ENCODE data around the gene GPR155.
"Not testable (repeated sequence)": the region's sequence is repeated elsewhere in the genome, so short reads cannot be mapped to it uniquely, and the experiment has no call there.

Gene GPR155

DNA sequence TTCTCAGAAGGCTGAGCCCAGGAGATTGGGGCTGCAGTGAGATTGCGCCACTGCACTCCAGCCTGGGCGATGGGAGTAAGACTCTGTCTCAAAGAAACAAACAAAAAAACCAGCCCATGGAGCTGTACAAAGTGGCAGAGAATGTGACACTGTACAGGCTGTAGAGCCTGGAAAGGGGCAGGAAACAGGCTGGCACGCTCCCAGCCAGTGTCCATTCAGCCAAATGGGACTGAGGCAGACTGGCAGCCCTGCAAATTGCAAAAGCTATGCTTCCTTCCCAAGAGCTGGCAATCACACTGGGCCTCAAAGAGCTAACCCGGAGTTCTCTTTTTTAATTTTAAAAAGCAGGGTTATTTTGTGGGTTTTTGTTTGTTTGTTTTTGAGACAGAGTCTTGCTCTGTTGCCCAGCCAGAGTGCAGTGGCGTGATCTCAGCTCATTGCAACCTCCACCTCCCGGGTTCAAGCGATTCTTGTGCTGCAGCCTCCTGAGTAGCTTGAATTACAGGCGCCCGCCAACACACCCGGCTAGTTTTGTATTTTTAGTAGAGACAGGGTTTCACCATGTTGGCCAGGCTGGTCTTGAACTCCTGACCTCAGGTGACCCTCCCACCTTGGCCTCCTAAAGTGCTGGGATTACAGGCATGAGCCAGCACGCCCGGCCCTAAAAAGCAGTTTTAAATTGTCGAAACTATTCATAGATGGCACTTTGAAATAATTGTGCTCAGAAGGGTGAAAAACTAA lies 48.5 kb downstream of the GPR155 start:
- no peak for DNase-seq (ENCODE audit: low read depth)

DNA sequence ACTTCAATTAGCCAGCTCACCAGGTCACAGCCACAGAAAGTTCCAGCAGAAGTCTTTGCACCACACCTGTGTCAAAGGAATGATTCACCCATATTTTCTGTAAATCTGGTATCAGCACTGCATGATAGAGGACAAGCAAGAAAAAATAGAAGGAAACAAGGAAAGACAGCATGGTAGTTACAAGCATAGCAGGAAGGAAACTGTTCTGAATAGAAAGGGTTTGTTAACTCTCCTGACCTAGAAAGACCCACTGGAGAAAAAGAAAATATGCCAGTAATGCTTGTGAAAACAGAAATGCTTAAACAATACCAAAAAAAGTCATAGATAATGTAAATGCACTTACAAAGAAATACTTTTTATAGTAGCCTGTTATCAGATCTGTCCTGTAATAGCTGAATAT lies 50.5 kb downstream of the GPR155 start:
- no peak for DNase-seq (ENCODE audit: low read depth)

DNA sequence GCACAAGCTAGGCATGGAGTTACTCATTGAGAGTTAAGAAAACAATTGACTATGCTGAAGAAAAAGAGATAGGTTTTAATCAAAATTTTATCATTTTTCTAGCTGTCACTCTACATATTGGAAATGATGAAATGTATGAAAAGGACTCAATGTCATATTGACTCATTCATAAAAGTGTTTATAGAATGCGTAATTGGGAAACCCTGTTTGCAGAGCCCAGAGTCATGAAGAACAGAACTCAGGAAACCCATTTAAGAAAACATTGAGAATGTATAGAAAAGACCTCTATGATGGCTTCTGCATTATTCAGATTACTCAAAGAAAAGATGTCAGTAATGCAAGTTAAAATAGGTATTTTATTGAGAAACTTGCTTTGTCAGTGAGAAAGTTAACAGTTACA lies 54.9 kb downstream of the GPR155 start:
- DNase-seq (ENCODE audit: low read depth) = no peak

GRCh38 chr2:174430066-174430465 lies 56.8 kb downstream of the GPR155 start:
- no peak for DNase-seq (ENCODE audit: low read depth)

GRCh38 chr2:174428214-174428613 lies 58.6 kb downstream of the GPR155 start:
- no peak for DNase-seq (ENCODE audit: low read depth)

DNA sequence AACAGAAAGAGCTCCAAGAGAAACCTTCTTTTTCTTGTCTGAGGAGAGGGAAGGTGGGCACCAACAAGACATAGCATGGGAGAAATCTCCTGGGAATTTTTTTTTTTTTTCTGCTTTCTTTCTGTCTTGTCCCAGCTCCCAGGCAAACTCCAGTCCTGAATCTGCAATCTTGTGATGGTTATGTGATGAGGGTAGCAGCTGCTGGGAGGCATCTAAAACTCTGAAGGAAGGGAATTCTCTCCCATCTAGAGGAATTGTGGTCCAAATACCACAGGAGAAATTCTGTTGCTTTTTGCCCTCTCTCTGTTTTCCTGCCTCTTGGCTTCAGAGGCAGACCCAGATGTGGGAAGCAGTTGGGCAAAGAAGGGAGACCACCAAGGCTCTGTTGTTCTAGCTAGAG lies 74.6 kb downstream of the GPR155 start:
- DNase-seq (ENCODE audit: low read depth) = no peak

GRCh38 chr2:174410039-174410438 lies 76.8 kb downstream of the GPR155 start:
- DNase-seq (ENCODE audit: low read depth) = not testable (repeated sequence)

- DNase-seq (ENCODE audit: low read depth) = no peak
Measured at GRCh38 chr2:174403628-174404027, 83.2 kb downstream of the GPR155 start.

- no peak for DNase-seq (ENCODE audit: low read depth)
Measured at GRCh38 chr2:174400853-174401252, 86.0 kb downstream of the GPR155 start.

GRCh38 chr2:174399171-174399570 lies 87.7 kb downstream of the GPR155 start:
- no peak for DNase-seq (ENCODE audit: low read depth)

DNA sequence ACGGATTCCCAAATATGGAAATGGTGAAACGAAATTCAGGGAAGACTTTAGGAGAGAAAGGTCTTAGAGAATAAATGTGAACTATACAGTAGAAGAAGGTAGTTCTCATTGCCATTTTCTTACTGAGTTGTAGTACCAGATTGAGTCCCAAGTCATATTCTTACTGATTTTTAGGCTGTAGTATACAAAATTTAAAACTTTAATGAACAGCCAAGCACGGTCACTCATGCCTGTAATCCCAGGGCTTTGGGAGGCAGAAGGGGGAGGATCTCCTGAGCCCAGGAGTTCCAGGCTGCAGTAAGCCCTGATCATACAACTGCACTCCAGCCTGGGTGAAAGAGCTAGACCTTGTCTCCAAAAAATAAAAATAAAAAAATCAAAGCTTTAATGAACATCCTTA lies 89.1 kb downstream of the GPR155 start:
- no peak for DNase-seq (ENCODE audit: low read depth)

GRCh38 chr2:174395969-174396630 lies 90.7 kb downstream of the GPR155 start:
- DNase-seq (ENCODE audit: low read depth) = no peak

GRCh38 chr2:174395284-174395968 lies 91.4 kb downstream of the GPR155 start, which contains the start of gene SCRN3:
Gene SCRN3 (plus strand): TSS chr2:174395730. CDS start chr2:174398284, 2,554 bp downstream.
- peak; percentile 61 for DNase-seq (ENCODE audit: low read depth)

- no peak for DNase-seq (ENCODE audit: low read depth)
Measured at GRCh38 chr2:174392706-174393105, 94.1 kb downstream of the GPR155 start.

- DNase-seq (ENCODE audit: low read depth) = not testable (repeated sequence)
Measured at GRCh38 chr2:174390303-174390702, 96.5 kb downstream of the GPR155 start.

DNA sequence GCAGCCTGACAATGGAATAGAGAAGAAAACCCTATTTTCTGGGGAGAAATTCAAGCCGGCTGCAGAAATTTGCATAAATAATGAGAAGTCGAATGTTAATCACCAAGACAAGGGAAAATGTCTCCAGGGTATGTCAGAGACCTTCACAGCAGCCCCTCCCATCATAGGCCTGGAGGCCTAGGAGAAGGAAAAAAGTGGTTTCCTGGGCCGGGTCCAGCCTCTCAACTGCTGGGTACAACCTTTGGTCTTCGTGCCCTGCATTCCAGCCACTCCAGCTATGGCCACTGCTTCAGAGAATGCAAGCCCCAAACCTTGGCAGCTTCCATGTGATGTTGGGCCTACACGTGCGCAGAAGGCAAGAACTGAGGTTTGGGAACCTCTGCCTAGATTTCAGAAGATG lies 97.3 kb downstream of the GPR155 start:
- DNase-seq (ENCODE audit: low read depth) = no peak

- DNase-seq (ENCODE audit: low read depth) = not testable (repeated sequence)
Measured at GRCh38 chr2:174388706-174389105, 98.1 kb downstream of the GPR155 start.

DNA sequence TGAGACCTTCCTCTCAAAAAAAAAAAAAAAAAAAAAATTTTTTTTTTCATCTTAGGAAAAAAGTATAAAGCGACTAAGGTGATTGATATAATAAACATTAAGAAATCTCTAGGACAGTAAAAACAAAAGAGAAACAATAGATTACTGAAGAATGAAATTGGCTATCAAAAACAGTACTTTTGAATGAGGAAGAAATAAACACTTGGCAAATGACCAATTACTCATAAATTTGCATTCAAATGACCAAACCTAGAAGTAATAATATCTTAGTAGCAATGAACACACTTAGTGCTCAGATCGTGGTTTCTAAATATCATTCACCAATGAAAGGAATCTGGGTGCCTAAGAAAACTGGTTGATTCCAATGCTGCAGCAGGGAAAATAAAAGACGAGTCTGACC lies 101.6 kb downstream of the GPR155 start:
- DNase-seq (ENCODE audit: low read depth) = no peak

GRCh38 chr2:174383796-174384195 lies 103.0 kb downstream of the GPR155 start:
- DNase-seq (ENCODE audit: low read depth) = no peak

Data from stimulated activated CD4-positive, alpha-beta T cell treated with anti-CD3 and anti-CD28 coated beads, Interleukin-2, amount 100 ng/mL, for 4 hours (primary cell).